RKO (cell line): ENCODE measurements around the gene CRIP2.
A peak's percentile ranks its signal among the peaks of the same experiment; 100 is the strongest.

Source experiments
- DNase-seq: peaks from one replicate; pipeline ENCODE4 v3.0.0-alpha.2; 2016; ENCODE audit warnings: low spot score

Gene CRIP2

DNA sequence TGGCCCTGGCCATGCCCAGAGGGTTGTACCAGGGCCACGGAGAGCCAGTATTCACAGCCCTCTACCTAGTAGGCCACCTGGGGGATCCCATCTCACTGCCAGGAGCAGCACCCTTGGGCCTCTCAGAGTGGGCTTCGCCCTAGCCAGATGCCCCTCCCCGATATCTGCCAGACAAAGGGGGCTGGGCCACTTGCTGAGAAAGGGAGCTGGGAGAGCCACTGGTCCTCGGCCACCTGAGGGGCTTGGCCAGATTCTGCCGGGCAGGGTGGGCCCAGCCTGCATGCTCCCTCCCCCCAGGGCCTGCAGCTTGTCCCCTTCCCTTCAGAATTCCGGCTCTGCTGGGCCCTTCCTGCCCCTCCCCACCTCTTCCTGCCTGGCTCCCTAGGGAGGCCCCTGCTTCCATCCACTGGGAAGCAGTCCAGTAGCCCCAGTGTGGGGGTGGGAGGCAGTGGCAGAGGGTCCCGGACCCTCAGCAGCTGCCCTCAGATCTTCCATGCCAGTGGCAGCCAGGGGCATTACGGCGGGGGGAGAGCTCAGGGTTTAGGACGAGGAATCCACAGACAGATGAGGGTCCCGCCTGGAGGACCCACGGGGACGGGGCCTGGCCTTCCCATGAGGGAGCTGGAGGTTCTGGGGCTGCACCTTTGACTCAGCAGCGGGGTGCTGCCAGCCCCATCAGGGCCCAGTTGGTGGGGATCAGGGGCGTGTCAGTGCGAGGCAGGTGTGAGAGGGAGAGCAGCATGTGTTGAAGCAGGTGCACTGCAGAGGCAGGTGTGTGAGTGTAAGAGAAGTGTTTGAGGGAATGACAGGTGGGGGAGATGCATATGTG, 2.4 kb downstream of the CRIP2 start:
- DNase-seq: no peak

DNA sequence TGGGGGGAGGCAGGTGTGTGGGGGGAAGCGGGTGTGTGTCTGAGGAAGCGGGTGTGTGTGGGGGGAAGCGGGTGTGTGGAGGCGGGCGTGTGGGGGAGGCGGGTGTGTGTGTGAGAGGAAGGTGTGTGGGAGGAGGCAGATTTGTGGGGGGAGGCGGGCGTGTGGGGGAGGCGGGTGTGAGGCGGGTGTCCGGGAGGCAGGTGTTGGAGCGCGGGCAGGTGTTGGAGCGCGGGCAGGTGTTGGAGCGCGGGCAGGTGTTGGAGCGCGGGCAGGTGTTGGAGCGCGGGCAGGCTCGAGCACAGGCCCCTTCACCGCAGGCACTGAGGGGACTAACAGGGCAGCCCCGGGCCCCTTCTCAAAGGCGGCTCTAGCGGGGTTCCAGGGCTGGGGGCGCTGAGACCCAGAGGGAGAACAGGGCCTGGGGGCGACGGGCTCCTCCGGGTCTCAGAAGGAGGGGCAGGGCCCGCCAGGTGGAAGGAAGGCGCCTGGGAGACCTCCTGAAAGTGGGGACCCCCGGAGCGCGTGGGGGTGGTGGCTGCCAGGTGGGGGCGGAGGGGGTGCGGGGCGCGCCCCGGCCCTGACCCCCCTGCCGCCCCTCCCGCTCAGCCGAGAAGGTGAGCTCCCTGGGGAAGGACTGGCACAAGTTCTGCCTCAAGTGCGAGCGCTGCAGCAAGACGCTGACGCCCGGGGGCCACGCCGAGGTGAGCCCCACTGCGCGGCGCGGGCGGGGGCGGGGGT, 3.2 kb downstream of the CRIP2 start:
- DNase-seq: no peak

DNA sequence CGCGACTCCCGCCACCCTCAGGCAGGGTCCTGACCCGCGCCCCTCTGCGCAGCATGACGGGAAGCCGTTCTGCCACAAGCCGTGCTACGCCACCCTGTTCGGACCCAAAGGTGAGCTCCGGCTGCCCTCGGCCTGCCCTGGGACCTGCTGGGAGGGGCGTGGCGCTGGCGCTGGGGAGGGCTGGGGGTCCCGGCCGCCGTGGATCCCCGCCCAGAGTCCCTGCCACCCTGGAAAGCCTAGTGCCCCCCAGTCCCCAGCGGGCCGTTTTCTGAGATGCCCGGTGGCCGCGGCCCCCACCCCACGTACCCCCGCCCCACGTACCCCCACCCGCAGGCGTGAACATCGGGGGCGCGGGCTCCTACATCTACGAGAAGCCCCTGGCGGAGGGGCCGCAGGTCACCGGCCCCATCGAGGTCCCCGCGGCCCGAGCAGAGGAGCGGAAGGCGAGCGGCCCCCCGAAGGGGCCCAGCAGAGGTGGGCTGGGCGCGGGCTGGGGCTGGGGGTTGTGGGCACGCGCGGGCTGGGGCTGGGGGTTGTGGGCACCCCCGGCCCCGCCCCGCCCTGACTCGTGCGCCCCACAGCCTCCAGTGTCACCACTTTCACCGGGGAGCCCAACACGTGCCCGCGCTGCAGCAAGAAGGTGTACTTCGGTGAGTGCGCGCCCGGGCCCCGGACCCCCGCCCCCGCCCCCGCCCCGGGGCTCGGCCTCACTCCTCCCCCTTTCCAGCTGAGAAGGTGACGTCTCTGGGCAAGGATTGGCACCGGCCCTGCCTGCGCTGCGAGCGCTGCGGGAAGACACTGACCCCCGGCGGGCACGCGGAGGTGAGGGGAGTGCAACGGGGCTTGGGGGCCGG, 4.0 kb downstream of the CRIP2 start:
- no peak for DNase-seq

DNA sequence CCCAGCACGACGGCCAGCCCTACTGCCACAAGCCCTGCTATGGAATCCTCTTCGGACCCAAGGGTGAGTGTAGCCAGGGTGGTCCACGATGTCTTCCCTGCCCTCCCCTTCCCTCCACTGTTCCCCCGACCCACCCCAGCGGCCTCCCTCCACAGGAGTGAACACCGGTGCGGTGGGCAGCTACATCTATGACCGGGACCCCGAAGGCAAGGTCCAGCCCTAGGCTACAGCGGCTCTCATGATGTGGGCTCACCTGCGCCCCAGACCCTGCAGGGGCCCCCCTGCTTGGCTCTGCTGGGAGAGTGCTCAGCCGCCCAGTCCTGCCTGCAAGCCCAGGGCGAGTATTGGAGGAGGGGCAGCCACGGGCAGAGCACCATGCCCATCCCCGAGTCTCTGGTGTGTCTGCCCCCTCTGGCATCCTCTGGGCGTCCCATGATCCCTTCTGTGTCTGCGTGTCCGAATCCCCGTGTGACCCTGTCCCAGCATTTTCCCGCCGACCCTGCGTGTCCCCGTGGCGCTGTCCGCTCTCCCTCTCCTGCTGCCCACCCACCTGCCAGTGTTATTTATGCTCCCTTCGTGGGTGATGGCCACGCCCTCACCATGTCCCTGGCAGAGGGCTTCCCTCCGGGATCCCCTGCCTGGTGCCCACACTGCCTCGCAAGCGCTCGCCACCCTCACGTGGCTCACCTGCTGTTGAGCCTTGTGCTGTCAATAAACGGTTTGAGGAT, 5.0 kb downstream of the CRIP2 start:
- DNase-seq: no peak

DNA sequence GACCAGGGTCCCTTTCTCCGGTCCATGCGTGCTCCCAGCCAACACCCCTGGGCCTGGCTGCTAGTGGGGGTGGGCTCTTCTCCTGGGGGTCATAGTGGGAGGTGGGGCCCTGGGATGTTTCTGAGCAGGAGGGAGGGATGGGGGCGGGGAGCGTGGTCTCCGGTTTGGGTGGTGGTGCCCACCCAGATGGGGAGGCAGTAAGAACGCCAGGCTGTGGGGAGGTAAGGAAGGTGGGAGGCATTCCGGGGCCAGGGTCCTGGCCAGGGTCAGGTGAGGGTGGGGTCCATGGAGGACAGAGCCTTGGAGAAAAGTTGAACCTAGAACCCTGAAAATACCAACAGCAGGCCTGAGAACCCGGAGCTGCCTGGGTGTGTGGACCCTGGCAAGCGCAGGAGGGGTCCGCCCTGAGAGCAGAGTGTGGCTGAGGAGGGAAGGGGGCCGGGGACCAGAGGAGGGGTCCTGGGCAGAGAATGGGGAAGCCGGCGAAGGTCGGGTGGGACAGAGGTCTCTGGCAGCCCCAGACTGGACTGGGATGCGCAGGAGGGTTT, 5.7 kb downstream of the CRIP2 start:
- DNase-seq: no peak

DNA sequence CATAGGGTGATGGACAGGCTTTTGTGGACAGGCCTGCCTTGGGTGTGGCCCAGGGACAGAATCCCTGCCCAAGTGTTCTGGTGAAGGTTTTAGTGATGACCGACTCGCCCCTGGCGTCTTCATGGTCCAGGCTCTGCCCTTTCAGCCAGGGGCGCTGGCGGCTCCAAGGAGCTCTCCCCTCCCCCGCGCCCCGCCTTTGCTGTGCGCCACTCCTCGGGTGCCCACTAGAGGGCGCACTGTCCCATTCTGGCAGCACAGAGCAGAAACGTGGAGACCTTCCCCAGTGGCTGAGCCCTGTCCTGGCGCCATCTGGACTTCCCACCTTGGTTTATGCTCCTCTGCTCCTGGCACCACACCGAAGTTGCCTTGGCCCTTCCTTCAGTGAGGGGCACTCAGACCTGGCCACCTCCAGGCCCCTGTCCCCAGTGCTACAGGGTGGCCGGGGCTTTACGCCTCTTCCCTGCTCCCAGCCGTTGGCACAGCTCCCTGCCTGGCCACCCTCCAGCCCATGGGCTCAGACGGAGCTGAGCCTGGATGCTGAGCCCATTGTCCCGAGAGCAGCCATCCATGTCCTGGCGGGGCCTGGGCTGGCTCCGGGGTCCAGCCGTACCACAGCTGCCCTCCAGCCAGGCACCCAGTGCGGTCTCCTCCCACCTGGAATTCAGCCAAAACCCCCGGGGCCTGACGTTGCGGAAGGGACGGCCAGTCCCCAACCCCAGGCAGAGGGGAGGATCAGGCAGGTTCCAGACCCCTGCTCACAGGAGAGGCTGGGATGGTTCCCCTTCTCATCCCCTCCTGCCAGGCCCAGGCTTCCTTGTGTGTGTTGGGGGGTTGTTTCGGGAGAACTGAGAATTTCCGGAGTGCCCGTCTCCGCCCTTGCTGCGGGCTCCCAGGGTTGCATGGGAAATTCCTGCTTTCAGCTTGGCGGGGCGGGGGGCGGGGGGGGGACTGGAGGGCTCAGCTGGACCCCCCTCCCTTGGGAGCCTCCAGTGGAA, 6.5 kb downstream of the CRIP2 start:
- peak; percentile 88 for DNase-seq

DNA sequence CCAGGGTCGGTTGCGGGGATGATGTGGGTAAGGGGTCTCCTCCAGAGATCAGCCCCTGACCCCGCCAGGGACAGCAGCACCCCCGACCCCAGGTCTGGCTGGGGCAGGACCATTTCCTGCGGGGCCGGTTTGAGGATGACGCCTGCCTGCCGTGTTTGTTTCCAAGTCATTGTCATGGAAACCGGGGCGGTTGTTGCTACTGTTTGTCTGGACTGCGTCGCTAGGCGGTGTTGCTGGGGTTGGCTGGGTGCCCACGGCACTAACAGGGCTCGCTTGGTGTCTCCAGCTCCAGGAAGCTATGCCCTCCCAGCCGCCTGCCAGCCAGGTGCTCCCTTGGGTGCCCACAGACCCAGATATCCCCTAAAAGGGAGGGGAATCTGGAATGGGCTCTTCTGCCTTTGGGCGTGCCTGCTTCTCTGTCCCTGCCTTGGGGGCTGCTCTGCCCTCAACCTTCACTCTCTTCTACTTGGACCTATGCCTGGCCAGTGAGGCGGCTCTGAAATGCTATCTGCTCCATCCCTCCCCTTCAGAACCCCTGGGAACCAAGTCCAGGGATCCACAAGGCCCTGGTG, 7.4 kb downstream of the CRIP2 start:
- DNase-seq: peak; percentile 97

DNA sequence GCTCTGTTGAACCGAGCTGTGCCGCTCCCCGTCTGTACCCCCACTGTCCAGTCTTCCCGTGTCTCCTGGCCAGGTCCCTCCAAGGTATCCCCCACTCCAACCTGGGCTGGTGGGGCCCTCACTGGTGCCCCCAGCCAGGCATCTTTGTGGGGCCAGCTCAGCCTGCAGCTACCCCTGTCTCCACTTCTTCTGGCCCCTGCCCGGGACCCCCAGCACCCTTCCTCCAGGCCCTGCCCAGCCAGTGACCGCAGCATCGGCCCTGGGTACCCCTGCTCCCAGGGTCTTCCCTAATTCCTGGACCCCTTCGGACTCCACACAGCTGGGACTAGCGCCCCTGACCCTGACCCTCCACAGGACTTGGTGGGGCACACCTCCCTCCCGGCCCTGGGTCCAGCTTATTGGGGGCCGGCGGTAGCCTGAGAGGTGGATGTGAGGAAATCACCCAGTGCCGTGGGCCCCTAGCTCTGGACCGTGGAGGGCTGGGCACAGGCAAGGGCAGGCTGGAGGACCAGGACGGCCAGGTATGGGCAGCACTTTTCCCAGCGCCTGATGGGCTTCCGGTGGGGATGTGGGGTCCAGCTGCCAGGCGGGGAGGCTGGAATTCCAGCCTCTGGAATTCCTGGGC, 8.0 kb downstream of the CRIP2 start:
- DNase-seq: no peak

DNA sequence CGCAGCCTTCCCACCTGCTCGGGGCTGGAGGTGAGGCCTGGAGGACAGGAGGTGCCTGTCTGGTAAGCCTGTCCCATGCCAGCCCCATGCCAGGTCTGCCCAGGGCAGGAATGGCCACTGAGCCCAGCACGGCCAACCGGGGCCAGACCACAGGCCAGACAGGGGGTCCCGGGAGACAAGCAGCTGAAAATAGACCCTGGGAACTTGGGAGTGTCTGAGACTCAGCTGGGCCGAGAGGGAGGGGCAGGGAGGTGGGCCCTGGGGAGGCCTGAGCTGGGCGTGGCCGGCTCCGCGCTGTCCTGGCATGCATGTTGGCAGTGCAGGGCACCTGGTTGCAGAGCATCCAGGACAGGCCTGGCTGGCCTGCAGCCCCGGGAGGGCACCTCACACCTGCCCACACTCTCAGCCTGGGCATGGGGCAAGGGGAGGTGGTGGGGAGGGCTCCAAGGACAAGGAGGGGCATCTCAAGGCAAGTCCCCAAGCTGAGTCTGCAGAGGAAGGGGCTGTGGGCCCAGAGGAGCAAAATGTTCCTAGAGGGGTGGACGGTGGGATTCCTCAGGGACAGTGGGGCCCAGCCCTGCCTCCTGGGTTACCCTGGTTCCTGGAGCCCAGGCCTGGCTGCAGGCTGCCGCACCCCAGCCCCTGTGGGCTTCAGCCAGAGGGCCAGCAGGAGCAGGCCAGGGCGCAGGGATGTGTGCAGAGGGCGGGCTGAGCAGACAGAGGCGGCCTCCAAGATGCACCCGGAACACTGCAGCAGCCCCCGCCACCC, 8.9 kb downstream of the CRIP2 start:
- DNase-seq: no peak

DNA sequence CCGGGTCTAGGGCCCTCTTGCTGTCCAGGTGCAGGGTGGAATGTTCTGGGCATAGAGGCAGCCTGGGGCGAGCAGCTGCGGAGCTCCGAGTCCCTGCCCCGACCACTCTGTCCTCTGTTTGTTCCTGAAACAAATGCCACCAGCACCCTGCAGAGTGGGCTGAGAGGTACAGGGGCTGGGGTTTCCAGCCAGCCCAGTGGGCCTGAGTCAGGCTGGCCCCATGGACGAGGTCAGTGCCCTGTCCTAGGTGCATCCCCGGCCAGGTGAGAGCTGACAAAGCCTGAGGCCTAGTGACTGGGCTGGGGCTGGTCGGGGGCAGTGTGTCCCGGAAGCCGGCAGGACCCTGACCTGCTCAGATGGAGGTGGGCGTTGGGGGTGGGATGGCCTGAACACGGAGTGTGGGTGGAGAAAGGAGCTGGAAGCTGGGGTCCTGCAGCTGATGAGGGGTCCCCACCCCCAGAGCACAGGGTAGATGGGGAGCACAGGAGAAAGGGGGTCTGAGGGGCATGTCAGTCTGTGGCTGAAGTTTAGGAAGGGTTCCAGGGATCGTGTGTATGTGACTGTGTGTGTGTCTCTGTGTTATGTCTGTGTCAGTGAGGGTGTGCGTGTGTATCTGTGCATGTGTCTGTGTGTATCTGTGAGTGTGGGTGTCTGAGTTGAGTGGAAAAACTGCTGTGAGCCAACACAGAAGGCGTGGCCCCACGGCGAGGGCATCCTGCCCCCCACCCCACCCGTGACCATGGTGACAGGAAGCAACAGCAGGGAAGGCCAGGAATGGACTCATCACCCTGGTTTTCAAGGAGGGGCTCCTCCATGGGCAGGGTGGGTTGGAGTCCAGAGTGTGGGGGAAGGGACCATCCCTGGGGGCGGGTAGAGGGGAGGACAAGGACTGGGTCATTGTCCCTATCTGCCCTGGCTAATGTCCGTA, 9.7 kb downstream of the CRIP2 start:
- DNase-seq: no peak

DNA sequence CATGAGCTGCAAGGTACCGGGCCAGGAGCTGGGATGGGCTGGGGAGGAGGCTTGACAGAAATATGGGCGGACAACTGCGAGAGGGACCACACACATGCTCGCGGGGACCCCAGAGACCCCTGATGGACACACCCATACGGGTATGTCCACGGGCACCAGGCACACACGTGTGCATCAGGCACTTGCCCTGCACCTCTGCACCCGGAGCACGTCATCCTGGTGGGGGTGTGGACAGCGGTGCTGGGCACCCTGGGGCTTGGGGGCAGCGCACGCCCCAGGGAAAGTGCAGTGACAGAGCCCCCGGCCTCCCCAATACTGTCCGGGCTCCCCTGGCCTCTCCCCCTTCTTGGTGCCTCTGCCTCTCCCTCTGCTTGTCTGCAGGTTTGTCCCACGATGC, 10.4 kb downstream of the CRIP2 start:
- no peak for DNase-seq

DNA sequence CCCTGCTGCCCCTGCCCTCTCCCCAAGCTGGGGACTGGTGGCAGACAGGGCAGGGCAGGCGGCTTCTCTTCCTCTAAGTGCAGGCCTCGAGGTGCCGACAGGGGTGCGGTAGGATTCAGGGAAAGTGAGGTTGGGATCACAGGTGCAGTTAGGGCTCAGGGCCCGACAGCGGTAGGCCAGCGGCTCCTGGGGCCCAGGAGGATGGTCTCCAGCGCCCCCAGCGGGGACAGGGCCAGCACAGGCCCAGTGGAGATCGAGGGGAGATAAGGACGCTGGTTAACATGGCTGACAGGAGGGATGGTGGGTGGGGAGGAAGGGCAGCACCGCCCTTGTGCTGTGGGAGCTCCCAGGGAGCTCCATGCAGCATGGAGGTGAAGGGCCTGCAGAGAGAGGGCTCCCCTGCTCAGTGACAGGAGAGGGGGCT, 11.1 kb downstream of the CRIP2 start:
- peak; percentile 32 for DNase-seq

DNA sequence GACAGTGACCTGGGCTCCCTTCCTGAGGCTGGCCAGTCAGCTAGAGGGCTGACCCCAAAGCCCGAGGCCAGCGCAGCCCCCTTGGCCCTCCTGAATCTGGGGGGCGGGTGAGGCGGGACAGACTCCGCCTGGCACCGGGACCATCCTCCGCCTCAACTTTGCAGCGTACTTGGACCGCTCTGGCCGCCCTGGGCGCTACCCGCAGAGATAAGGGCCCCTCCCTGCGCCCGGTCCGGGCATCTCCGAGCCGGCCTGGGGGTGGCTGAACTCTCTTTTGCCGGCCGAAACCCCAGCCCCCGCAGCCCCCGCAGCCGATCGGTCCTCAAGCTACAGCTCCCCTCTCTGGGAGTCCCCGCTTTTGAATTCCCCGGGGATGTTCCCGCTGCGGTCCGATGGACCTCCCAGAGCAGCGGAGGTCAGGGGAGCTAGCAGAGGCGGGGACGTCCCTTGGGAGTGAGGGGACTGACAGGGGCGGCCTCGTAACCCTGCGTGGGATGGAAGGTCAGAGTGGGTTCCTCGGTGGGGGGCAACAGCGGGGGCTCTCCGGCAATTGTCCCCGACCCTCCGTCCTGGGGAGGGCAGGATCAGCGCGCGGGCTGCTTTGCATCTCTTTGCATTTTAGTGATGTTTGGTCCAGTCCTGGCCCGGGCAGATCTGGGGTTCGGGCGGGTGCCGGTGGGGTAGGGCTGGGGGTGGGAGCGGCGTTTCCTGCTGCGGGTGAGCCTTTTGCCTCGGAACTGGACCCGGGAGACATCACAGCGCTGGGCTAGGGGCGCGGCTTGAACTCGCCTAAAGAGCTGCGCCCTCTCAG, 11.7 kb downstream of the CRIP2 start, which contains the start of gene CRIP1:
Gene CRIP1, plus strand, starts transcription at position 724 of the 811 bp plus-strand sequence. CDS start 374 bp downstream, outside the sequence.
- no peak for DNase-seq

DNA sequence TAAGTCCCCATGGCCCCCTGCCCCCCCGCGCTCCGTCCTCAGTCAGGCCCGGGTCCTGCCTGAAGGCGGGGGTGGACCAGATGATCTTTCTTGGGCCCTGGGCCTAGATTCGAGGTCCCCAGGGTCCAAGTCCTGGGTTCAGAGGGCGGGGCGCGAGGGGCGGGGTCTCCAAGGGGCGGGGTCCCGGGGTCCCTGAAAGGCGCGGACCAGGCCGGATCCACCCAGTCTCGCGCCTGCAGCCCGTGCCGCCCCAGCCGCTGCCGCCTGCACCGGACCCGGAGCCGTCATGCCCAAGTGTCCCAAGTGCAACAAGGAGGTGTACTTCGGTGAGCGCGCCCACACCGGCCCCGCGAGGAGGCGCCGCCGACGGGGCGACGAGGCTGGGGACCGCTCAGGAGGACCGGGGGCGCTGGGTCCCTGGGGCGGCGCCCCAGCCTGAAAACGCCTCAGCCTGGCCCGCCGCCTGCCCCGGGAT, 12.4 kb downstream of the CRIP2 start:
- no peak for DNase-seq

DNA sequence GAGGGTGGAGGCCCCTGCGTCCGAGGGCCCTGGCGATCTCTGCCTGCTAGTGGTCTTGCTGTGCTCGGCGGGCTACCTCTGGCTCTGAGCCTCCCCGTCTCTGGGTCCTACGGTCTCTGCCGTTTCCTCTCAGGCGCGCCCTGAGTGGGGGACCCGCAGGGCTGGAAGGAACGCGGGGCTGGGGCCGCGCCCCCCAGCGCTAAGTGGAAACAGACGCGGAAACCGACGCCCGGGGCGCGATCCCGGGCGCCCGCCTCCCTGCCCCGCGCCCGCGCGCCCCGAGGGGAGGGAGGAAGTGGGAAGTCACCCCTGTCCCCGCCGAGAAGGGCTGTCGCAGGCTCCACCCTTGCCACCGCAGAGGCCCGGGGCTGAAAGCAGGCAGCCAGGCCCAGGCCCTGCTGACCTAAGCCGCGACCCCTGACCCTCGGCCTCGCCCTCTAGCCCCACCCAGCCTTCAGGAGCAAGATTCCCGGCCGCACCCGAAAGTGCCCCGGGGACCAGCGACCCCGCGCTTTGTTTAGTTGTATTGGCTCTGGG, 12.9 kb downstream of the CRIP2 start:
- no peak for DNase-seq
